ENCODE measurements around the gene GSG1. TPM values are rescaled to one million over a fixed set of nuclear protein-coding genes. Genes with fewer than 3 reads are reported as not detected.

The GSG1 gene
- total RNA-seq, 5 donors from 2014 or later (not counting 1 experiment from before 2014, with no cell fraction given): not detected

DNA sequence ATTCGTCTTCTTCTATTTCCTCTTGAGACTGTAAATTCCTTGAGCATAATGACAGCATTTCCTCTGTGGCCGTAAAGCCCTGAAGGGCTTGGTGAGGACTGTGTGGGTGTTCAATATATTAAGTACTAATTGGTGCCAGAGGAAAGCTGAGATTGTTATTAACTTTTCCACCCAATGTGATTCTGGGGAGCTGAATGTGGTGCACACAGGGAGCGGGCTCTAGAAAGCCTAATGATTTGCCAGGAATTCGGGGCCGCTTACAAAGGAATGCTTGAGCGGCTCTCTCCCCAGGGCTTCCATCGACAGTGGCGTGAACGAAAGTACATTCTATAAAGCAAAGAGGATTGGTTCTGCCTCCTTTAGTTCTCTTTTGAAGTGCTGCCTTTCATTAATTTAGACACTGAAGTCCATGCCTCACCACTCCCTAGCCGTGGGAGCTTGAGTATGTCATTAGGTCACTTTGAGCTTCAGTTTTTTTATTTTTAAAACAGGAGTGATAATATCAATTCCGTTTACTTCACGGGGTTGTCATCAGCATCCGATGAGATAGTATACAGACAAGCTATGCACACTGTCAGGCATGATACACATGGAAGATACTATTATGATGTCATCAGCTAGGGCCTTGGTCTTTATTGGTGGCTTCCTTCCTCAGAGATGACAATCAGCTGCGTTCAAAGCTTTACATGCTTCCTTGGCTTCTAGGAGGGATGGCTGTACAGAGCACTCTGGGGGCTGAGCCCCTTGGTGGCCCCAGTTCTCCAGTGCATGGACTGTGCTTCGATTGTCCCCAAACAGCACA, 11.0 kb upstream of the GSG1 start:
- DNase-seq (no peak), ATAC-seq (replicated peaks in 1 of 4) (no peak)
- Histone ChIP-seq H3K27ac (ENCODE audit: low read length) (no peak overlapping the region), H3K27me3 (replicated peaks in 1 of 2; ENCODE audit: control insufficient read depth in 2 of 2, extremely low read depth in 1 of 2, insufficient read depth in 2 of 2, low read length in 1 of 2) (peaks cover 0 to 6% of the 10 kb centered on the region in 2 experiments), H3K4me1 (ENCODE audit: control insufficient read depth in 1 of 2, extremely low read depth in 1 of 2, insufficient read depth in 2 of 2, low read length in 2 of 2) (no peaks in the 10 kb centered on the region), H3K4me3 (ENCODE audit: control insufficient read depth in 1 of 2, extremely low read depth in 1 of 2, low read length in 1 of 2) (no peak overlapping the region), H3K9me3 (no peaks in the 10 kb centered on the region), H3K36me3 (ENCODE audit: control insufficient read depth in 2 of 2, extremely low read depth in 1 of 2, insufficient read depth in 1 of 2, low read length in 1 of 2) (no peaks in the 10 kb centered on the region)
- H3K9me3 Mint-ChIP-seq: no peaks in the 10 kb centered on the region
- H3K4me1 Mint-ChIP-seq: no peaks in the 10 kb centered on the region
- no peak overlapping the region for H3K4me3 Mint-ChIP-seq
- no peak overlapping the region for H3K27ac Mint-ChIP-seq
- ChIA-PET CTCF (no interaction called here), POLR2A (no interaction called here)
- H3K36me3 Mint-ChIP-seq: no peaks in the 10 kb centered on the region
- H3K27me3 Mint-ChIP-seq: peaks cover 11 to 13% of the 10 kb centered on the region in 2 donors
- WGBS (ENCODE audit: insufficient coverage): 88% methylated on average over 7 of the region's 15 CpGs

- DNase-seq: no peak
- no peaks in the 10 kb centered on the region for H3K9me3 ChIP-seq
- POLR2A ChIA-PET: no interaction called here
- peaks cover 0 to 6% (median 0%) of the 10 kb centered on the region in 3 donors for H3K9me3 Mint-ChIP-seq
- H3K4me1 Mint-ChIP-seq: no peaks in the 10 kb centered on the region
- 73% methylated on average over 4 of the region's 6 CpGs for WGBS (ENCODE audit: insufficient coverage)
- no peaks in the 10 kb centered on the region for H3K36me3 Mint-ChIP-seq
- peaks cover 0 to 6% of the 10 kb centered on the region in 2 experiments for H3K27me3 ChIP-seq (replicated peaks in 1 of 2; ENCODE audit: control insufficient read depth in 2 of 2, extremely low read depth in 1 of 2, insufficient read depth in 2 of 2, low read length in 1 of 2)
- no peak overlapping the region for H3K4me3 Mint-ChIP-seq
- no peaks in the 10 kb centered on the region for H3K4me1 ChIP-seq (ENCODE audit: control insufficient read depth in 1 of 2, extremely low read depth in 1 of 2, insufficient read depth in 2 of 2, low read length in 2 of 2)
- peaks cover 11 to 13% of the 10 kb centered on the region in 2 donors for H3K27me3 Mint-ChIP-seq
- H3K36me3 ChIP-seq (ENCODE audit: control insufficient read depth in 2 of 2, extremely low read depth in 1 of 2, insufficient read depth in 1 of 2, low read length in 1 of 2): no peaks in the 10 kb centered on the region
- no peak for ATAC-seq (replicated peaks in 1 of 4)
- no peak overlapping the region for H3K27ac ChIP-seq (ENCODE audit: low read length)
- H3K4me3 ChIP-seq (ENCODE audit: control insufficient read depth in 1 of 2, extremely low read depth in 1 of 2, low read length in 1 of 2): no peak overlapping the region
- CTCF ChIA-PET: no interaction called here
- no peak overlapping the region for H3K27ac Mint-ChIP-seq
These were observed 9.5 kb upstream of the GSG1 start for GRCh38 chr12:13112968-13113367.

DNA sequence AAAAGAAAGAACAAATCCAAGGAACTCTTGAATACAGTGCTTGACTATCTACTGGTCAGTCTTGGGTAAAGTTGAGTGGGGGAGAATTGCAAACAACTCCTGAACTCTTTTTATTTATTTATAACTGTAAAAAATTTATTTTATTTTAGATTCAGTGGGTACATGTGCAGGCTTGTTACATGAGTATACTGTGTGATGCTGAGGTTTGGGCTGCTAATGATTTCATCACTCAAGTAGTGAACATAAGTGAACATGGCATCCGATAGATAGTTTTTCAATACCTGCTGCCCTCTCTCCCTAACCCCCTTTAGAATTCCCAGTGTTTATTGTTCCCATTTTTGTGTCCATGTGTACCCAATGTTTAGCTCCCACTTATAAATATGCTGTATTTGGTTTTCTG, 3.2 kb upstream of the GSG1 start:
- H3K4me1 Mint-ChIP-seq: peaks cover 10 to 18% (median 14%) of the 10 kb centered on the region in 3 donors
- no peak overlapping the region for H3K4me3 ChIP-seq (ENCODE audit: control insufficient read depth in 1 of 2, extremely low read depth in 1 of 2, low read length in 1 of 2)
- no CpG with 5 or more reads among the region's 1 CpG for WGBS (ENCODE audit: insufficient coverage)
- no peaks in the 10 kb centered on the region for H3K9me3 ChIP-seq
- DNase-seq (no peak), ATAC-seq (replicated peaks in 1 of 4) (no peak)
- H3K27ac ChIP-seq (ENCODE audit: low read length): no peak overlapping the region
- H3K9me3 Mint-ChIP-seq: peaks cover 0 to 6% (median 0%) of the 10 kb centered on the region in 3 donors
- H3K4me3 Mint-ChIP-seq: no peak overlapping the region
- peaks cover 0 to 6% of the 10 kb centered on the region in 2 experiments for H3K4me1 ChIP-seq (ENCODE audit: control insufficient read depth in 1 of 2, extremely low read depth in 1 of 2, insufficient read depth in 2 of 2, low read length in 2 of 2)
- no peaks in the 10 kb centered on the region for H3K36me3 Mint-ChIP-seq
- H3K27me3 Mint-ChIP-seq: peaks cover 0 to 4% of the 10 kb centered on the region in 2 donors
- ChIA-PET POLR2A (no interaction called here), CTCF (interaction anchor here in 1 of 2 donors (1.7 kb wide), 1 partner anchor 106 kb away, joined by 4 read pairs; no protein-coding TSS in a partner anchor)
- no peaks in the 10 kb centered on the region for H3K36me3 ChIP-seq (ENCODE audit: control insufficient read depth in 2 of 2, extremely low read depth in 1 of 2, insufficient read depth in 1 of 2, low read length in 1 of 2)
- no peak overlapping the region for H3K27ac Mint-ChIP-seq
- H3K27me3 ChIP-seq (replicated peaks in 1 of 2; ENCODE audit: control insufficient read depth in 2 of 2, extremely low read depth in 1 of 2, insufficient read depth in 2 of 2, low read length in 1 of 2): no peaks in the 10 kb centered on the region

GRCh38 chr12:13105781-13106180, 2.3 kb upstream of the GSG1 start:
- POLR2A ChIA-PET: no interaction called here
- Histone ChIP-seq H3K4me1 (ENCODE audit: control insufficient read depth in 1 of 2, extremely low read depth in 1 of 2, insufficient read depth in 2 of 2, low read length in 2 of 2) (peaks cover 3 to 10% of the 10 kb centered on the region in 2 experiments), H3K9me3 (no peaks in the 10 kb centered on the region), H3K4me3 (ENCODE audit: control insufficient read depth in 1 of 2, extremely low read depth in 1 of 2, low read length in 1 of 2) (no peak overlapping the region), H3K36me3 (ENCODE audit: control insufficient read depth in 2 of 2, extremely low read depth in 1 of 2, insufficient read depth in 1 of 2, low read length in 1 of 2) (no peaks in the 10 kb centered on the region), H3K27ac (ENCODE audit: low read length) (no peak overlapping the region), H3K27me3 (replicated peaks in 1 of 2; ENCODE audit: control insufficient read depth in 2 of 2, extremely low read depth in 1 of 2, insufficient read depth in 2 of 2, low read length in 1 of 2) (no peaks in the 10 kb centered on the region)
- Mint-ChIP-seq H3K27ac (no peak overlapping the region), H3K9me3 (peaks cover 0 to 6% (median 0%) of the 10 kb centered on the region in 3 donors), H3K36me3 (no peaks in the 10 kb centered on the region), H3K4me3 (no peak overlapping the region), H3K27me3 (peaks cover 0 to 4% of the 10 kb centered on the region in 2 donors), H3K4me1 (peaks cover 14 to 21% (median 20%) of the 10 kb centered on the region in 3 donors)
- CTCF ChIA-PET: interaction anchor here in 1 of 2 donors (1.7 kb wide), 1 partner anchor 107 kb away, joined by 4 read pairs; no protein-coding TSS in a partner anchor
- ATAC-seq (replicated peaks in 1 of 4) (no peak), DNase-seq (no peak)
- WGBS (ENCODE audit: insufficient coverage): no CpG with 5 or more reads among the region's 1 CpG

- peaks cover 25 to 33% (median 33%) of the 10 kb centered on the region in 3 donors for H3K4me1 Mint-ChIP-seq
- H3K27ac Mint-ChIP-seq: peak overlapping the region in 1 of 2 donors; percentile 7
- H3K4me3 Mint-ChIP-seq: no peak overlapping the region
These were observed 942 bp upstream of the GSG1 start for GRCh38 chr12:13104409-13104808.

DNA sequence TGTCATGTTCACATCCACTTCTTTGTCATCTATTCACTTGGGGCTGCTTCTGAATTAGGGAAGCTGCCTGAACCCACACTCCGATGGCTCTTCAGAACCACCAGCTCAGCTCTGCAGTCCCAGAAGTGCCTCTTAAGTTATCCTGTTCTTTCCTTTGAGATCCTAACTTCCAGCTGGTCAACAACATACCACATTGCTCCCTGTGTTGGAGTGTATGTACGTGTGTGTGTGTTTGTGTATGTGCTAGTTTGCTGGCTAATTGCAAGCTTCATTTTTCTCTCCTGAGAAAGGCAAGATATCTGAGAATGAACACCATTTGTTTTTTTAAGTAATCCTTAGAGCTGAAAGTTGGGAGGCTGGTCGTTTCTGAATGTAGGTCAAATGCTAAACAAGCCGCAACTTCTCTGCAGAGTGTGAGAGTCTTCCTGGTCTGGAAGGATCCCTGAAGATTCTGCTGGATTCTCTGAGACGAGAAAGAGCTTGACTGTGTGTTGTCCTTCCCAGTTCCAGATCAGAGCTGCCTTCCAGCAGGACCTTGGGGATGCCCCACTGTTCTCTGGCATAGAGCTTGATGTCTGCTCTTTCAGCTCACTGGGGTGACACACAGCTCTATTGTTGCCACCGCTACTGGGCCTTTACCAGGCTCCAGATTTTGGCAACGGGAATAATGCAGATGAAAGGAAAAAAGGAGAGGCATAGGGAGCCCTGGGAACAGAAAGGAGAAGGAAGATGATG, 839 bp downstream of the GSG1 start:
- WGBS (ENCODE audit: insufficient coverage): 88% methylated on average over 6 of the region's 7 CpGs
- Histone ChIP-seq H3K27ac (ENCODE audit: low read length) (peak overlapping the region; percentile 92), H3K4me3 (ENCODE audit: control insufficient read depth in 1 of 2, extremely low read depth in 1 of 2, low read length in 1 of 2) (no peak overlapping the region), H3K36me3 (ENCODE audit: control insufficient read depth in 2 of 2, extremely low read depth in 1 of 2, insufficient read depth in 1 of 2, low read length in 1 of 2) (no peaks in the 10 kb centered on the region), H3K4me1 (ENCODE audit: control insufficient read depth in 1 of 2, extremely low read depth in 1 of 2, insufficient read depth in 2 of 2, low read length in 2 of 2) (peaks cover 18 to 36% of the 10 kb centered on the region in 2 experiments), H3K9me3 (no peaks in the 10 kb centered on the region), H3K27me3 (replicated peaks in 1 of 2; ENCODE audit: control insufficient read depth in 2 of 2, extremely low read depth in 1 of 2, insufficient read depth in 2 of 2, low read length in 1 of 2) (no peaks in the 10 kb centered on the region)
- Mint-ChIP-seq H3K27me3 (no peaks in the 10 kb centered on the region), H3K9me3 (no peaks in the 10 kb centered on the region), H3K36me3 (no peaks in the 10 kb centered on the region), H3K27ac (peak overlapping the region; percentile 90 to 91), H3K4me1 (peaks cover 41 to 51% (median 50%) of the 10 kb centered on the region in 3 donors), H3K4me3 (peak overlapping the region; percentile 70 to 81 (median 80))
- DNase-seq (peak in 1 of 35 experiments; percentile 12), ATAC-seq (replicated peaks in 1 of 4) (no peak)
- ChIA-PET POLR2A (interaction anchor here (0.7 to 1.1 kb wide), 4 partner anchors 33 to 153 kb away, joined by 3 to 6 read pairs (median 4); no protein-coding TSS in a partner anchor), CTCF (interaction anchor here (0.5 to 6.0 kb wide), 4 partner anchors 110 to 1068 kb away, joined by 3 to 52 read pairs (median 6); no protein-coding TSS in a partner anchor)

More at GRCh38 chr12:13104409-13104808, 942 bp upstream of the GSG1 start:
- Histone ChIP-seq H3K27ac (ENCODE audit: low read length) (no peak overlapping the region), H3K4me3 (ENCODE audit: control insufficient read depth in 1 of 2, extremely low read depth in 1 of 2, low read length in 1 of 2) (no peak overlapping the region), H3K9me3 (no peaks in the 10 kb centered on the region), H3K4me1 (ENCODE audit: control insufficient read depth in 1 of 2, extremely low read depth in 1 of 2, insufficient read depth in 2 of 2, low read length in 2 of 2) (peaks cover 13 to 19% of the 10 kb centered on the region in 2 experiments), H3K27me3 (replicated peaks in 1 of 2; ENCODE audit: control insufficient read depth in 2 of 2, extremely low read depth in 1 of 2, insufficient read depth in 2 of 2, low read length in 1 of 2) (no peaks in the 10 kb centered on the region), H3K36me3 (ENCODE audit: control insufficient read depth in 2 of 2, extremely low read depth in 1 of 2, insufficient read depth in 1 of 2, low read length in 1 of 2) (no peaks in the 10 kb centered on the region)
- DNase-seq (no peak), ATAC-seq (replicated peaks in 1 of 4) (no peak)
- Mint-ChIP-seq H3K9me3 (peaks cover 0 to 6% (median 0%) of the 10 kb centered on the region in 3 donors), H3K36me3 (no peaks in the 10 kb centered on the region), H3K27me3 (no peaks in the 10 kb centered on the region)
- ChIA-PET POLR2A (no interaction called here), CTCF (interaction anchor here in 1 of 2 donors (1.3 kb wide), 1 partner anchor 108 kb away, joined by 5 read pairs; no protein-coding TSS in a partner anchor)
- WGBS (ENCODE audit: insufficient coverage): no CpG with 5 or more reads among the region's 3 CpGs
